OCI-LY7 (cell line): ENCODE measurements around the gene UAP1L1.

Experiments
- EZH2phosphoT487 ChIP-seq: fragments of 200-600 bp; sonication (generic); IDR thresholded peaks from 2 replicates; pipeline ENCODE4 v1.6.1; 2018; ENCODE audit warnings: low read depth, borderline replicate concordance, mild to moderate bottlenecking, mixed run types, antibody characterized with exemption, low read length, moderate library complexity, mixed read lengths
- TF ChIP-seq, protein P1 (sequence below): fragments of 200-600 bp; sonication (generic); conservative IDR thresholded peaks from 2 replicates; pipeline ENCODE4 v1.5.1; 2014; ENCODE audit warnings: mild to moderate bottlenecking, antibody characterized with exemption, low read length, moderate library complexity, mixed read lengths

DNA sequence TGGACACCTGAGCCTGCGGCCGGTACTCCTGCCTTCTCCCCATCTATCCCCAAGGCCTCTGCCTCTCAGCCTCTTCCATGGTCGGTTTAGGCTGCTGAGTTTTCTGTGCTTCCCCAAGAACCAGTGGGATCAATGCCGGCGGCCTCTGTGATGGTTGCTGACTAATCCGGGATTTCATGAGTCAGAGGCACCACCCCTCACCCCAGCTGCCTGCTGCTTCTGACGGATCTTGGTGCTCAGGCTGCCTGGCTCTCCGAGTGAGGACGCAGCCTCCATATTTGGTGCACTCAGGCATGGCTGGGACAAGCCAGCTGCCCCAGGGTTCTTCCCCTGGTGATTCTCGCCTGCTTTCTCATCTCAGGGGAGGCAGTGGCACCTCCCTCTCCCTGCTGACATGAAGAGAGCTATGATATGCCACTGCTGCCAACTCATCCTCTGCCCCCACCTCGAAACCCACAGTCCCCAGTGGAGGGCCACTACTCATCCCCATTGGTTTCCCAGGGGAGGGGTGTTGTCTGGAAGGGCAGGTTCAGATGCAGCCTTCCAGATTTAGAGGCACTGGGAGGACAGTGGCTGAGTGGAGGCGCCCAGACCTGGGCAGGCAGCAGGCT is 6.2 kb downstream of the UAP1L1 start:
- TF ChIP-seq, protein P1, sequence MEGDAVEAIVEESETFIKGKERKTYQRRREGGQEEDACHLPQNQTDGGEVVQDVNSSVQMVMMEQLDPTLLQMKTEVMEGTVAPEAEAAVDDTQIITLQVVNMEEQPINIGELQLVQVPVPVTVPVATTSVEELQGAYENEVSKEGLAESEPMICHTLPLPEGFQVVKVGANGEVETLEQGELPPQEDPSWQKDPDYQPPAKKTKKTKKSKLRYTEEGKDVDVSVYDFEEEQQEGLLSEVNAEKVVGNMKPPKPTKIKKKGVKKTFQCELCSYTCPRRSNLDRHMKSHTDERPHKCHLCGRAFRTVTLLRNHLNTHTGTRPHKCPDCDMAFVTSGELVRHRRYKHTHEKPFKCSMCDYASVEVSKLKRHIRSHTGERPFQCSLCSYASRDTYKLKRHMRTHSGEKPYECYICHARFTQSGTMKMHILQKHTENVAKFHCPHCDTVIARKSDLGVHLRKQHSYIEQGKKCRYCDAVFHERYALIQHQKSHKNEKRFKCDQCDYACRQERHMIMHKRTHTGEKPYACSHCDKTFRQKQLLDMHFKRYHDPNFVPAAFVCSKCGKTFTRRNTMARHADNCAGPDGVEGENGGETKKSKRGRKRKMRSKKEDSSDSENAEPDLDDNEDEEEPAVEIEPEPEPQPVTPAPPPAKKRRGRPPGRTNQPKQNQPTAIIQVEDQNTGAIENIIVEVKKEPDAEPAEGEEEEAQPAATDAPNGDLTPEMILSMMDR: no peak
- TF ChIP-seq EZH2phosphoT487: no peak
